PC-3 (cell line): Measurements from ENCODE around the gene MFAP3. TPM values are rescaled to one million over a fixed set of nuclear protein-coding genes. Genes with fewer than 3 reads are reported as not detected.

ENCODE experiments used
- ATAC-seq: fragments of 200-7000 bp; cut with Tn5 transposase; 2 replicates; pipeline ENCODE4 v1.9.1; 2020; ENCODE audit warnings: mild to moderate bottlenecking, moderate library complexity
- BruUV-seq: library from RNA; stranded (reverse); fragments of 400-500 nt; replicated peaks from 2 replicates; lab custom pipeline; 2021; lab: Mats Ljungman, UMichigan
- CTCF ChIA-PET: fragments of 300-600 bp; sonication (Branson Sonifier 250); formaldehyde crosslinking; loops from one replicate; lab custom pipeline; 2022; ENCODE audit warnings: antibody characterized with exemption; lab: Charles Lee
- POLR2A ChIA-PET: fragments of 300-600 bp; sonication (Branson Sonifier 250); formaldehyde crosslinking; loops from one replicate; lab custom pipeline; 2022; ENCODE audit warnings: antibody characterized with exemption; ENCODE audit not compliant: unreplicated experiment; lab: Charles Lee
- DNase-seq: peaks from one replicate; pipeline ENCODE4 v3.0.0-alpha.2; 2015
- H2AFZ ChIP-seq: fragments of 300-600 bp; sonication (generic); 2 replicates; pipeline ENCODE4 v1.6.0; 2016; ENCODE audit warnings: antibody characterized with exemption, low read length
- H3F3A ChIP-seq: fragments of 300-600 bp; sonication (generic); one replicate; pipeline ENCODE4 v1.6.0; 2017; ENCODE audit warnings: antibody characterized with exemption, low read length, control low read depth, mild to moderate bottlenecking; ENCODE audit not compliant: unreplicated experiment
- H3K27ac ChIP-seq: fragments of 300-600 bp; sonication (generic); 2 replicates; pipeline ENCODE4 v1.5.1; 2016; ENCODE audit warnings: mild to moderate bottlenecking, low read length
- H3K27me3 ChIP-seq: fragments of 300-600 bp; sonication (generic); 2 replicates; pipeline ENCODE4 v1.6.1; 2016; ENCODE audit warnings: low read length, mixed read lengths
- H3K36me3 ChIP-seq: fragments of 300-600 bp; sonication (generic); 2 replicates; pipeline ENCODE4 v1.6.1; 2016; ENCODE audit warnings: low read depth, mixed run types, low read length, mixed read lengths
- H3K4me1 ChIP-seq: fragments of 300-600 bp; sonication (generic); 2 replicates; pipeline ENCODE4 v1.5.1; 2016; ENCODE audit warnings: low read length; ENCODE audit not compliant: insufficient read depth
- H3K4me2 ChIP-seq: fragments of 300-600 bp; sonication (generic); 2 replicates; pipeline ENCODE4 v1.6.0; 2016; ENCODE audit warnings: low read length
- H3K4me3 ChIP-seq: fragments of 300-600 bp; sonication (generic); 2 replicates; pipeline ENCODE4 v1.5.1; 2016; ENCODE audit warnings: mild to moderate bottlenecking, low read length, mixed read lengths
- H3K79me2 ChIP-seq: fragments of 300-600 bp; sonication (generic); 2 replicates; pipeline ENCODE4 v1.6.1; 2017; ENCODE audit warnings: low read length, mixed read lengths
- H3K9ac ChIP-seq: fragments of 300-600 bp; sonication (generic); 2 replicates; pipeline ENCODE4 v1.6.0; 2016; ENCODE audit warnings: mild to moderate bottlenecking, low read length
- H3K9me2 ChIP-seq: fragments of 300-600 bp; sonication (generic); replicated peaks from 2 replicates; pipeline ENCODE4 v1.6.1; 2016; ENCODE audit warnings: mixed run types, low read length, mixed read lengths
- H3K9me3 ChIP-seq: fragments of 300-600 bp; sonication (generic); 2 replicates; pipeline ENCODE4 v1.6.1; 2016; ENCODE audit warnings: low read length, mixed read lengths
- H4K20me1 ChIP-seq: fragments of 300-600 bp; sonication (generic); 2 replicates; pipeline ENCODE4 v1.6.1; 2016; ENCODE audit warnings: low read length, mixed read lengths
- CTCF ChIP-seq: fragments of 300-600 bp; sonication (generic); conservative IDR thresholded peaks from 2 replicates; pipeline ENCODE4 v1.5.1; 2017; ENCODE audit warnings: antibody characterized with exemption, low read depth, mild to moderate bottlenecking, low read length
- EZH2 ChIP-seq: fragments of 300-600 bp; sonication (generic); IDR thresholded peaks from one replicate; pipeline ENCODE4 v1.6.1; 2017; ENCODE audit warnings: antibody characterized with exemption, mild to moderate bottlenecking, low read length; ENCODE audit not compliant: unreplicated experiment
- EZH2phosphoT487 ChIP-seq: fragments of 300-600 bp; sonication (generic); IDR thresholded peaks from 2 replicates; pipeline ENCODE4 v1.6.1; 2018; ENCODE audit warnings: mild to moderate bottlenecking, antibody characterized with exemption, low read length, borderline replicate concordance
- intact Hi-C: fragments of 100-400 bp; cut with micrococcal nuclease; formaldehyde crosslinking; loops from 2 replicates; pipeline ENCODE4 v1.9.0; 2023
- total RNA-seq: library from RNA; depleted of rRNA; stranded (reverse); fragments of >200 nt; gene quantifications from 2 replicates; pipeline ENCODE4 v1.2.3, GENCODE V29; 2014

Gene MFAP3
- total RNA-seq, 1 experiment from 2014 or later = 21.1 TPM

GRCh38 chr5:153998010-153998409, 40.8 kb upstream of the MFAP3 start:
- Histone ChIP-seq H3K9ac (no peak overlapping the region), H3K27me3 (no peaks in the 10 kb centered on the region), H3F3A (no peaks in the 10 kb centered on the region), H2AFZ (no peak overlapping the region), H3K9me3 (no peaks in the 10 kb centered on the region), H3K79me2 (no peaks in the 10 kb centered on the region), H3K4me2 (no peak overlapping the region), H4K20me1 (no peaks in the 10 kb centered on the region), H3K9me2 (no peaks in the 10 kb centered on the region), H3K4me3 (no peak overlapping the region), H3K4me1 (no peaks in the 10 kb centered on the region), H3K36me3 (no peaks in the 10 kb centered on the region), H3K27ac (no peak overlapping the region)
- TF ChIP-seq EZH2phosphoT487 (no peak), EZH2 (no peak), CTCF (no peak)
- DNase-seq (no peak), ATAC-seq (no peak)
- ChIA-PET POLR2A (no interaction called here), CTCF (no interaction called here)
- intact Hi-C loops = no loop called here
- no TSS peak for BruUV-seq

- BruUV-seq = no TSS peak
- Histone ChIP-seq H3K9me3 (no peaks in the 10 kb centered on the region), H2AFZ (no peak overlapping the region), H3K27me3 (no peaks in the 10 kb centered on the region), H3K9ac (no peak overlapping the region), H3K9me2 (no peaks in the 10 kb centered on the region), H3K4me3 (no peak overlapping the region), H3F3A (no peaks in the 10 kb centered on the region), H3K4me2 (no peak overlapping the region), H3K36me3 (no peaks in the 10 kb centered on the region), H3K4me1 (no peaks in the 10 kb centered on the region), H4K20me1 (no peaks in the 10 kb centered on the region), H3K79me2 (no peaks in the 10 kb centered on the region), H3K27ac (no peak overlapping the region)
- ATAC-seq = no peak
- ChIA-PET CTCF (no interaction called here), POLR2A (no interaction called here)
- no peak for DNase-seq
- TF ChIP-seq EZH2 = no peak
- no peak for TF ChIP-seq EZH2phosphoT487
- no peak for TF ChIP-seq CTCF
- intact Hi-C loops = no loop called here
Measured at GRCh38 chr5:153998768-153999167, 40.0 kb upstream of the MFAP3 start.

- Histone ChIP-seq H3K4me2 (no peak overlapping the region), H3K27ac (no peak overlapping the region), H3F3A (no peaks in the 10 kb centered on the region), H3K4me1 (no peaks in the 10 kb centered on the region), H3K36me3 (no peaks in the 10 kb centered on the region), H3K4me3 (no peak overlapping the region), H3K27me3 (no peaks in the 10 kb centered on the region), H3K79me2 (no peaks in the 10 kb centered on the region), H3K9ac (no peak overlapping the region), H3K9me2 (no peaks in the 10 kb centered on the region), H3K9me3 (no peaks in the 10 kb centered on the region), H2AFZ (no peak overlapping the region), H4K20me1 (no peaks in the 10 kb centered on the region)
- DNase-seq (no peak), ATAC-seq (no peak)
- TF ChIP-seq EZH2 (no peak), EZH2phosphoT487 (no peak), CTCF (no peak)
- POLR2A ChIA-PET = no interaction called here
- CTCF ChIA-PET = no interaction called here
- intact Hi-C loops = no loop called here
- no TSS peak for BruUV-seq
Measured at GRCh38 chr5:153999995-154000394, 38.8 kb upstream of the MFAP3 start.
